ENCODE measurements around the gene FBRS. TPM values are rescaled to one million over a fixed set of nuclear protein-coding genes. Genes with fewer than 3 reads are reported as not detected.
A peak's percentile ranks its signal among the peaks of the same experiment; 100 is the strongest.

FBRS gene
- polyA plus RNA-seq, 1 of the 3 experiments (the other 2 are of a cell fraction), result 11.5 TPM

GRCh38 chr16:30650369-30651123, 7.7 kb upstream of the FBRS start, which contains the start of gene PRR14:
Gene PRR14, plus strand, starts transcription at chr16:30650960. Its CDS starts 686 bp downstream, at chr16:30651646.
- Histone ChIP-seq H3K4me1 (ENCODE audit: control insufficient read depth in 1 of 2, insufficient read depth in 2 of 2, low read depth in 1 of 2, low read length in 1 of 2) (peaks cover 7 to 16% of the 10 kb centered on the region in 2 experiments), H3K4me3 (ENCODE audit: low read depth in 2 of 2, low read length in 1 of 2) (peak within 1 kb of the TSS; percentile 91 to 99), H3K9ac (peak within 1 kb of the TSS; percentile 95), H2AFZ (ENCODE audit: low read depth) (peak within 1 kb of the TSS; percentile 99), H3F3A (replicated peaks; ENCODE audit: insufficient read depth) (peaks cover 9% of the 10 kb centered on the region), H3K9me2 (no peaks in the 10 kb centered on the region), H3K79me2 (ENCODE audit: insufficient read depth) (peaks cover 22% of the 10 kb centered on the region), H4K20me1 (ENCODE audit: insufficient read depth) (no peaks in the 10 kb centered on the region), H3K27me3 (ENCODE audit: insufficient read depth) (no peaks in the 10 kb centered on the region), H3K27ac (ENCODE audit: low read depth in 2 of 2, low read length in 1 of 2) (peak within 1 kb of the TSS; percentile 88 to 95), H3K4me2 (peak within 1 kb of the TSS; percentile 99), H3K36me3 (replicated peaks in 1 of 2; ENCODE audit: control insufficient read depth in 1 of 2, insufficient read depth in 2 of 2, low read length in 1 of 2) (peaks cover 10 to 17% of the 10 kb centered on the region in 2 experiments), H3K9me3 (no peaks in the 10 kb centered on the region)
- peak; percentile 94 for DNase-seq
- CTCF ChIA-PET, result interaction anchor here (0.9 to 1.9 kb wide), 8 partner anchors 9 to 78 kb away, joined by 3 to 12 read pairs (median 4); no protein-coding TSS in a partner anchor
- WGBS (ENCODE audit: low lambda C conversion rate), result 11% methylated on average over 34 of the region's 53 CpGs
- POLR2A ChIA-PET, result interaction anchor here (0.7 to 1.4 kb wide), 6 partner anchors 8 to 123 kb away, joined by 3 to 6 read pairs (median 4); partner anchors contain the start of genes FBRS and ZNF689
- no peak for TF ChIP-seq USF1 (IDR thresholded peaks at IDR 0.05; ENCODE audit: borderline replicate concordance, low read depth)
- no peak for TF ChIP-seq NRF1 (IDR thresholded peaks at IDR 0.05; ENCODE audit: low read depth, low read length)
- TF ChIP-seq ZBTB33 (IDR thresholded peaks at IDR 0.05; ENCODE audit: borderline replicate concordance, low read depth), result no peak
- no peak for TF ChIP-seq RXRA (IDR thresholded peaks at IDR 0.05; ENCODE audit: borderline replicate concordance, low read depth)
- no peak for TF ChIP-seq SMC3 (IDR thresholded peaks at IDR 0.05; ENCODE audit: low read depth, low read length)
- TF ChIP-seq TAF1 (IDR thresholded peaks at IDR 0.05; ENCODE audit: borderline replicate concordance, low read depth, low read length), result 0 out of 2 replicates have a peak, but pooled peaks have one; percentile 42
- TF ChIP-seq RCOR1 (IDR thresholded peaks at IDR 0.05; ENCODE audit: low read length), result peak; percentile 37; the same call in 1 of the 2 replicates
- no peak for TF ChIP-seq PBX3 (IDR thresholded peaks at IDR 0.05)
- no peak; the same call in 1 of the 2 replicates for TF ChIP-seq GABPA (IDR thresholded peaks at IDR 0.05; ENCODE audit: low read depth)
- TF ChIP-seq FOXJ3 (CRISPR knock-in tag; IDR thresholded peaks at IDR 0.05), result no peak
- TF ChIP-seq RFX5 (IDR thresholded peaks at IDR 0.05; ENCODE audit: low read length), result no peak
- TF ChIP-seq MXI1 (IDR thresholded peaks at IDR 0.05; ENCODE audit: low read depth, low read length), result peak; percentile 57; the same call in 1 of the 2 replicates
- TF ChIP-seq YY1 (IDR thresholded peaks at IDR 0.05; ENCODE audit: low read depth), result peak; percentile 100
- no peak for TF ChIP-seq RAD21 (IDR thresholded peaks at IDR 0.05; ENCODE audit: low read length)
- TF ChIP-seq NFIC (IDR thresholded peaks at IDR 0.05; ENCODE audit: borderline replicate concordance), result no peak
- TF ChIP-seq FOXM1 (IDR thresholded peaks at IDR 0.05; ENCODE audit: low read depth), result no peak; the same call in none of the 2 replicates
- peak; percentile 88 for TF ChIP-seq ELF1 (IDR thresholded peaks at IDR 0.05)
- TF ChIP-seq REST (IDR thresholded peaks at IDR 0.05; ENCODE audit: low read depth, low read length), result no peak
- no peak; a peak in 1 of 4 replicates for TF ChIP-seq EP300 (IDR thresholded peaks at IDR 0.05; ENCODE audit: borderline replicate concordance in 1 of 2, low read depth in 1 of 2, low read length in 1 of 2)
- TF ChIP-seq SIN3A (IDR thresholded peaks at IDR 0.05; ENCODE audit: borderline replicate concordance, low read depth, low read length), result peak; percentile 38; the same call in 1 of the 2 replicates
- no peak; the same call in 1 of the 2 replicates for TF ChIP-seq POLR2AphosphoS5 (IDR thresholded peaks at IDR 0.05; ENCODE audit: low read depth, low read length)
- no peak for TF ChIP-seq FOSL2 (IDR thresholded peaks at IDR 0.05; ENCODE audit: borderline replicate concordance, low read depth)
- TF ChIP-seq MAX (IDR thresholded peaks at IDR 0.05; ENCODE audit: low read depth), result no peak; the same call in 1 of the 2 replicates
- TF ChIP-seq GATA2 (CRISPR knock-in tag; IDR thresholded peaks at IDR 0.05), result no peak
- no peak for TF ChIP-seq TEAD4 (IDR thresholded peaks at IDR 0.05; ENCODE audit: borderline replicate concordance, insufficient read depth)
- no peak for TF ChIP-seq JUND (IDR thresholded peaks at IDR 0.05)
- TF ChIP-seq MEF2A (IDR thresholded peaks at IDR 0.05; ENCODE audit: borderline replicate concordance, low read depth), result no peak

All from SK-N-SH (cell line).